NCI-H1092 (cell line): ENCODE measurements around the gene CCSER1.
"Not testable (repeated sequence)": the region's sequence is repeated elsewhere in the genome, so short reads cannot be mapped to it uniquely, and the experiment has no call there.

Source experiments
- DNase-seq: peaks from one replicate; lab custom pipeline; 2025; lab: John Stamatoyannopoulos, UW

CCSER1 gene

DNA sequence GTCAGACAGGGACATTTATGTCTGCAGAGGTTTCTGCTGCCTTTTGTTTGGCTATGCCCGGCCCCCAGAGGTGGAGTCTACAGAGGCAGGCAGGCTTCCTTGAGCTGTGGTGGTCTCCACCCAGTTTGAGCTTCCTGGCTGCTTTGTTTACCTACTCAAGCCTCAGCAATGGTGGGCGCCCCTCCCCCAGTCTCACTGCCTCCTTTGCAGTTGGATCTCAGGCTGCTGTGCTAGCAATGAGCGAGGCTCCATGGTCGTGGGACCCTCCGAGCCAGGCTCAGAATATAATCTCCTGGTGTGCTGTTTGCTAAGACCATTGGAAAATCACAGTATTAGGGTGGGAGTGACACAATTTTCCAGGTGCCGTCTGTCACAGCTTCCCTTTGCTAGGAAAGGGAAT, 578.3 kb downstream of the CCSER1 start:
- DNase-seq: not testable (repeated sequence)

DNA sequence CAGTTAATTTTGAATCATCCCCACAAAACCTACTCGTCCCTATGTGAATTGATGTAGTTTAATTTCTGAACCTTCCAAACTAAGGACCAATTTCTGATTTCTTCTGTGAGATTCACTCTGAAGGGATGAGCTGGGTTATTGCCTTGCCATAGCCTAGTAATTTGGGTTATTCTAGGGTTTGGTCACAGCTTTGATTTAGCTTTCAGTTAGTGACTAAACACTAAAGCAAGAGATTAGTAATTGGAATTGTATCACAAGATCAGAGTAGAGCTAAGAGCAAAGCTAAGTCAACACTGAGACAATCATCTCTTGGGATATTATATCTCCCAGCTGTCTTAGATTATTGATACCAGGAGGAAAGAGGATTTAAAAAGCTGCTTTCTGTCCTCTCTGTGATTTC, 588.0 kb downstream of the CCSER1 start:
- DNase-seq: peak; percentile 7

- DNase-seq: peak; percentile 36
Measured at GRCh38 chr4:90718931-90719330, 591.7 kb downstream of the CCSER1 start.

GRCh38 chr4:90727938-90728337, 600.7 kb downstream of the CCSER1 start:
- no peak for DNase-seq

DNA sequence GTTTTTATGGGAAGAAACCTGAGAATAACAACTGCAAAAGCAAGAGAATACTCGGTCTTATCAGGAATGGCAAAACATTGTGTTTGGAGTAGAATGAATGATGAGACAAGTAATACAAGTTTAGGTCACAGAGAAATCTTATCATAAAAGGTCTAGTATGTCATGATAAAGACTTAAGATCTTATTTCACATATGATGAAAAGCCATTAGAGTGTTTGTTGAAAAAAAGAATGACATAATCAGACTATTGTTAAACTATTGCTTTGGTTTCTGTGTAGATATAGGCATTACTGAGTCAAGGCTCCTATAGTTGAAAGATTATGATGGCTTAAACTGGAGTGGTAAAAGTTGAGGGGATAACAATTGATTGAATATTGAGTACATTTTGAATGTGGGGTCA, 603.6 kb downstream of the CCSER1 start:
- DNase-seq: no peak

GRCh38 chr4:90733211-90733610, 606.0 kb downstream of the CCSER1 start:
- no peak for DNase-seq

DNA sequence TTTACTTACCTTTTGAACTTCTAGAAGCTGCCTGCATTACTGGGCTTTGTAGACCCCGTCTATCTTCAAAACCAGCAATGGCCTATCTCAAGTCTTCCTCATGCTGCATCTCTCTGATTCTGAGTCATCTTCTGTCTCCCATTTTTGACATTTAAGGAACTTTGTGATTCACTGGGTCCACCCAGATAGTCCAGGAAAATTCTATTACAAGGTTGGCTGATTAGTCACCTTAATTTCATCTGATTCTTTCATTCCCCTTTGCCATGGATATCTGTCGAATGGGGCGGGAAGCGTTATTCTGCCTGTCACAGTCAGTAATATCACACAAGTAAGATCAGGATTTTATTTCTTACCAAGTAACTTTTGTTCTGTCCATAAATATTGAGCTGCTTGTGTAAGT, 618.0 kb downstream of the CCSER1 start:
- no peak for DNase-seq

GRCh38 chr4:90753068-90753467, 625.9 kb downstream of the CCSER1 start:
- no peak for DNase-seq

- DNase-seq: no peak
Measured at GRCh38 chr4:90757534-90758060, 630.4 kb downstream of the CCSER1 start.

DNA sequence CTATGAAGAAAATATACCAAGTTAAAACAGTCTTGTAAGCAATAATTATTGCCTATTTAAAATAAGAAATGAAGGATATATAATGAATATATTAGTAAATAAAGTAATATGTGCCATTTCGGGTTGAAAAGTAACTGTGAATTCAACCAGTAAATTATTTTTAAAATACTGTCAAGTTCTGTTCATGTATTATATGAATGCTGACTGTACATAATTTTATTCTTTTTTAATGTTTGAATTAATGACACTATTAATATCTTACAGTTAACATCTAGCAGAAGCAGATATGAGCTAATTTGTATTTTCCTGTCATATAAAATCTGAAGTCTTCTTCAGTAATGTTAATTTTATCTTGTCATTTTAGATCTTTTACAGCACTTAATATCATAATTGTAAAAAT, 632.9 kb downstream of the CCSER1 start:
- DNase-seq: no peak

DNA sequence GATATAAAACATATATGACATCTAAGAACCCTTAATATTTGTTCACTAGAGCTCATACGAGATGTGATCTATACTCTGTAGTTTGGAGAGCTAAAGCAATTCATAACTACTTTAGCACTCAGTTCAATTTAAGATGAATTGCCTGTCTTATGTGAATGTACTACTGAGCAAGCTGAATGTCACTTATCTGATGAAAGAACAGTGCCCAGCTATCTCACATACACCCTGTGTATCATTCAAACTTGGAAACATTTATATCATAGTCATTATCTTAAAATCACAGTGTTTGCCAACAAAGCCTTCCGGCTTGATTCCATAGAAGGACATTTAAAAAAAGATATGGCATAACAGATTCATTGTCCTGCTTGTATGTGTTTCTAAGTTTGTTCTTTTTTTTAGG, 639.6 kb downstream of the CCSER1 start:
- DNase-seq: no peak

GRCh38 chr4:90769251-90769650, 642.1 kb downstream of the CCSER1 start:
- no peak for DNase-seq

DNA sequence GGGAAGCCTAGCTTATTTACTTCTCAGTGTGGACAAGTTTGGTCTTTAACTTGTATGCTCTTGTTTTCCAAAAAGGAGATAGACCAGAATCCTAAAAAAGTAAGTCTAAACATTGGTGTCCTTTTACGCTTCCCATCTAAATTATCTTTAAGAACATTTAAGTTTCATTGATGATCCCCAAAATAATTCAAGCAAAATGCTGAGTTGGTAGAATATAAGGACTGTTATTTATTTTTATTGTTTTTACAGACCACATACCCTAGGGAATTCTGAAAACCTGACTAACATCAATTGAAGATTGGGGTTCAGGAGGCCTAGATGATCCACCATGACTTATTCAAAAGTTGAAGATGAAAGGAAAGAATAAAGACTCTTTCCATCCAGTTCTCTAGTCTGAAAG, 653.0 kb downstream of the CCSER1 start:
- no peak for DNase-seq

GRCh38 chr4:90786602-90787001, 659.4 kb downstream of the CCSER1 start:
- DNase-seq: no peak

GRCh38 chr4:90792696-90793095, 665.5 kb downstream of the CCSER1 start:
- DNase-seq: no peak

DNA sequence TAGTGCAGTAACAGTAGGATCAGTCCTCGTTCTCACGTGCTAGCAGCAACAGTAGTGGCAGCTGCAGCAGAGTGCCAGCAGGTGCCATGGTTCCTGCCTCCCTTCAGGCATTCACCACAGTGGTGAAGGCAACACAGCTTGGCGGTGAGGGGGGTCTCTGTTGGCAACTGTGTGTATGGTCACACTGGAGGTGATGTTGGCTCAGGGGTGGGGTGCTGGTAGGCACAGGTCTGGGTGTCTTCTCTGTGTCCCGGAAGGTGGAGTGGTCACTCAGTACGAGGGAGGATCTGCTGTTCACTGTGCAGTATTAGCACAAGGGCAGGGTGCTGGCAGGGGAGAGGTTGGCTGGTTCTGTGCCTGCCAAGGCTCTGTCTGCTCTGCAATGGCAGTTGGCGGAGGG, 671.8 kb downstream of the CCSER1 start:
- no peak for DNase-seq

- DNase-seq: no peak
Measured at GRCh38 chr4:90799895-90800294, 672.7 kb downstream of the CCSER1 start.

DNA sequence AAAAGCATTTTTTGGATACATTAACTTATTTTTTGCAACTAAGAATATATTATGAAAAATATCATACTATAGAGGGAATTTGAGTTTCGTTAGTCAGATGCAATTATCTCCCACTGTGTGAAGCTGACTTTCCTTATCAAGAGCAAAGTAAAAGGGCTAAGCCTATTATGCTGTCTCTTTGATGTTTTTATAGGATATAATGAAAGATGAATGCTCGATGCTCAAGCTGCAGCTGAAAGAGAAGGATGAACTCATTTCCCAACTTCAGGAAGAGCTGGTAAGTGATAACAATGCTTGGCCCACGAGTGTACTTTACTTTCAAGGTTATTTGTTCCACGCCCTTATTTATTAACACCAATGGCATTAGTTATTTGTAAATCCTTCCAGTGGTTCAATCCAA, 688.4 kb downstream of the CCSER1 start:
- no peak for DNase-seq

DNA sequence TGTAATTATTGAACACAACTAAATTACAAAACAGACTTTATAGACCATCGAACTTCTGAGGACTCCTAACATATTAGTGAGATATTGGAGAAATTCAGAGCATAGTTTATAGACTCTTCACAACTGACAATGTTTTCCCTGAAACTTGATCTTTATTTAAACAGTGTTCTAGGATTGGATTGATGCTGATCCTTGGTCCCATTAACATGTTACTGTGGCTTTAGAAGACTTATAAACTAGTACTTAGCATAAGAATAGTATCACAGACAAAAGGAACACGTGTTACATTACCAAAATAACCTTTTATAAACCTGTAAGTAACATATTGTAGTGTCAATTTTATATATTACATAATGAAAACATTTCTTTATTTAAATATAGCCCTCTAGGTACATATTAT, 689.6 kb downstream of the CCSER1 start:
- no peak for DNase-seq

- no peak for DNase-seq
Measured at GRCh38 chr4:90824266-90825150, 697.3 kb downstream of the CCSER1 start.

DNA sequence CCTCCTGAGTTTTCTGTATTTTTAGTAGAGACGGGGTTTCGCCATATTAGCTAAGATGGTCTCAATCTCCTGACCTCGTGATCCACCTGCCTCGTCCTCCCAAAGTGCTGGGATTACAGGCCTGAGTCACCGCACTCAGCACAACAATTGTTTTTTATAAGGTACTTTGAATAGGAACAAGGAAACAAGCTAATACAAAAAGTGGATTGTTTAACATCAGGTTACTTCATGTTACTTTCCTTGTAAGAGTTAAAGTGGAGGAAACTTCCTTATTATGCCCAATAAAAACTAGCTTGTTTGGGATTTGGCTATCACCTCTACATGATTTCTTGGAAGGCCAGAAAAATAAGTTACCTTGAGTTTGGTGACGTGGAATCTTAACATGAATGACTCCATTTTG, 698.7 kb downstream of the CCSER1 start:
- DNase-seq: no peak

- DNase-seq: no peak
Measured at GRCh38 chr4:90833706-90834105, 706.5 kb downstream of the CCSER1 start.

DNA sequence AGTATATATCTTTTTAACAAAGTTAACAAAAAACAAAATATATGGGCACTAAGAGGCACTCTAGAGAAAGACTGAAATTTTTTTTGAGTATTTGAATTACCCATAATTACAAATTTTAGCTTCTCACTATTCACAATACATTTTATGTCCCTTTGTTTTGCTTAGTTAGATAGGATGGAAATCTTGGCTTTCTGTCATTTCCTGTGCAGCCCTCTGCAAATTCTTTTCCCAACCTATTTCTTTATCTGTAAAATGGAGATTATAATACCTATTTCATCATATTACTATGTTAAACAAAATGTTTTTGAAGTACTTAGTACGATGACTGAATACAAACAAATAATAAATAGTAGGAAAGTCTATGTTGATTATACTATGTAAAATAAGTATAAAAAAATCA, 710.0 kb downstream of the CCSER1 start:
- DNase-seq: no peak

- not testable (repeated sequence) for DNase-seq
Measured at GRCh38 chr4:90838859-90839258, 711.7 kb downstream of the CCSER1 start.
